Activated naive CD4-positive, alpha-beta T cell treated with anti-CD3 and anti-CD28 coated beads, Interleukin-2, amount 10 ng/mL, durations not matched to agents 7 days and 5 days (primary cell): ENCODE results near the gene ITGAL.
"Not testable (repeated sequence)": the region's sequence is repeated elsewhere in the genome, so short reads cannot be mapped to it uniquely, and the experiment has no call there.

Source experiments
- CTCF ChIA-PET: fragments of 350-600 bp; sonication (Branson Sonifier 250); formaldehyde crosslinking; loops from one replicate; lab custom pipeline; 2021; ENCODE audit warnings: antibody characterized with exemption; lab: Charles Lee
- DNase-seq: peaks from one replicate; pipeline ENCODE4 v3.0.0-alpha.2; 2020
- H3K27ac Mint-ChIP-seq: one replicate; pipeline ENCODE4 v1.8.0; 2021; ENCODE audit warnings: mild to moderate bottlenecking, moderate library complexity, mixed read lengths
- H3K27me3 Mint-ChIP-seq: one replicate; pipeline ENCODE4 v1.8.0; 2021; ENCODE audit warnings: mild to moderate bottlenecking, mixed read lengths
- H3K36me3 Mint-ChIP-seq: one replicate; pipeline ENCODE4 v1.8.0; 2021; ENCODE audit warnings: mixed read lengths
- H3K4me1 Mint-ChIP-seq: one replicate; pipeline ENCODE4 v1.8.0; 2021; ENCODE audit warnings: mixed read lengths
- H3K4me3 Mint-ChIP-seq: one replicate; pipeline ENCODE4 v1.8.0; 2021; ENCODE audit warnings: mild to moderate bottlenecking, moderate library complexity, mixed read lengths
- H3K9me3 Mint-ChIP-seq: one replicate; pipeline ENCODE4 v1.8.0; 2021; ENCODE audit warnings: mixed read lengths

Gene ITGAL

GRCh38 chr16:30445408-30446202, 26.9 kb upstream of the ITGAL start, which contains the start of gene SEPHS2:
SEPHS2 (minus strand) TSS chr16:30445874; CDS start chr16:30445727, 147 bp downstream.
- H3K27me3 Mint-ChIP-seq, result no peaks in the 10 kb centered on the region
- CTCF ChIA-PET, result interaction anchor here (2.0 to 2.6 kb wide), 2 partner anchors 15 to 16 kb away, joined by 8 to 12 read pairs; partner anchors contain the start of gene DCTPP1
- peak within 1 kb of the TSS; percentile 97 for H3K27ac Mint-ChIP-seq
- peaks cover 2% of the 10 kb centered on the region for H3K9me3 Mint-ChIP-seq
- H3K4me3 Mint-ChIP-seq, result peak within 1 kb of the TSS; percentile 95
- peak; percentile 99 for DNase-seq
- H3K36me3 Mint-ChIP-seq, result peaks cover 27% of the 10 kb centered on the region
- peaks cover 56% of the 10 kb centered on the region for H3K4me1 Mint-ChIP-seq

GRCh38 chr16:30446203-30446595, 26.3 kb upstream of the ITGAL start:
- Mint-ChIP-seq H3K27me3 (no peaks in the 10 kb centered on the region), H3K9me3 (peaks cover 2% of the 10 kb centered on the region), H3K4me1 (peaks cover 60% of the 10 kb centered on the region), H3K4me3 (peak overlapping the region; percentile 95), H3K36me3 (peaks cover 27% of the 10 kb centered on the region), H3K27ac (peak overlapping the region; percentile 97)
- CTCF ChIA-PET, result interaction anchor here (2.0 kb wide), 1 partner anchor 16 kb away, joined by 8 read pairs; the partner anchor contains the start of gene DCTPP1
- DNase-seq, result no peak

GRCh38 chr16:30447512-30448226, 24.9 kb upstream of the ITGAL start:
- DNase-seq, result no peak
- peaks cover 67% of the 10 kb centered on the region for H3K4me1 Mint-ChIP-seq
- H3K27ac Mint-ChIP-seq, result no peak overlapping the region

GRCh38 chr16:30449116-30449435, 23.5 kb upstream of the ITGAL start:
- peaks cover 2% of the 10 kb centered on the region for H3K9me3 Mint-ChIP-seq
- H3K4me1 Mint-ChIP-seq, result peaks cover 64% of the 10 kb centered on the region
- H3K4me3 Mint-ChIP-seq, result no peak overlapping the region
- no peak overlapping the region for H3K27ac Mint-ChIP-seq
- peaks cover 13% of the 10 kb centered on the region for H3K36me3 Mint-ChIP-seq
- CTCF ChIA-PET, result interaction anchor here (0.6 to 3.5 kb wide), 20 partner anchors 9 to 160 kb away, joined by 3 to 39 read pairs (median 8); partner anchors contain the start of genes DCTPP1, ITGAL and ZNF747
- DNase-seq, result no peak
- no peaks in the 10 kb centered on the region for H3K27me3 Mint-ChIP-seq

More at GRCh38 chr16:30447512-30448226, 24.9 kb upstream of the ITGAL start:
- peaks cover 25% of the 10 kb centered on the region for H3K36me3 Mint-ChIP-seq
- H3K27me3 Mint-ChIP-seq, result no peaks in the 10 kb centered on the region
- H3K4me3 Mint-ChIP-seq, result no peak overlapping the region
- CTCF ChIA-PET, result interaction anchor here (0.7 to 3.5 kb wide), 8 partner anchors 9 to 168 kb away, joined by 3 to 39 read pairs (median 4); partner anchors contain the start of genes DCTPP1, ITGAL and ZNF747
- peaks cover 2% of the 10 kb centered on the region for H3K9me3 Mint-ChIP-seq

- not testable (repeated sequence) for DNase-seq, H3K9me3 Mint-ChIP-seq, H3K4me3 Mint-ChIP-seq, H3K27me3 Mint-ChIP-seq, H3K36me3 Mint-ChIP-seq
- H3K27ac Mint-ChIP-seq, result peak overlapping the region; percentile 67
- CTCF ChIA-PET, result interaction anchor here (0.9 kb wide), 1 partner anchor 27 kb away, joined by 4 read pairs; no protein-coding TSS in a partner anchor
- peaks cover 70% of the 10 kb centered on the region for H3K4me1 Mint-ChIP-seq
These were observed 19.6 kb upstream of the ITGAL start for GRCh38 chr16:30452709-30453580.

- Mint-ChIP-seq H3K9me3 (no peaks in the 10 kb centered on the region), H3K36me3 (peaks cover 2% of the 10 kb centered on the region), H3K27ac (peak overlapping the region; percentile 74), H3K4me1 (peaks cover 77% of the 10 kb centered on the region), H3K27me3 (peaks cover 4% of the 10 kb centered on the region), H3K4me3 (no peak overlapping the region)
- CTCF ChIA-PET, result interaction anchor here (1.3 to 7.5 kb wide), 3 partner anchors 9 to 27 kb away, joined by 4 to 57 read pairs (median 4); partner anchors contain the start of genes DCTPP1 and ITGAL
- no peak for DNase-seq
These were observed 16.2 kb upstream of the ITGAL start for GRCh38 chr16:30456302-30456701.

- no peak for DNase-seq
- Mint-ChIP-seq H3K27me3 (peaks cover 4% of the 10 kb centered on the region), H3K27ac (peak overlapping the region; percentile 88), H3K4me1 (peaks cover 84% of the 10 kb centered on the region), H3K4me3 (no peak overlapping the region), H3K9me3 (no peaks in the 10 kb centered on the region), H3K36me3 (peaks cover 2% of the 10 kb centered on the region)
- CTCF ChIA-PET, result interaction anchor here (1.0 to 7.5 kb wide), 4 partner anchors 8 to 27 kb away, joined by 3 to 57 read pairs (median 9); partner anchors contain the start of genes DCTPP1 and ITGAL
These were observed 15.3 kb upstream of the ITGAL start for GRCh38 chr16:30457256-30457655.

GRCh38 chr16:30457743-30458560, 14.6 kb upstream of the ITGAL start:
- CTCF ChIA-PET, result interaction anchor here (1.0 to 7.5 kb wide), 4 partner anchors 9 to 28 kb away, joined by 3 to 57 read pairs (median 9); partner anchors contain the start of genes DCTPP1 and ITGAL
- H3K9me3 Mint-ChIP-seq, result no peaks in the 10 kb centered on the region
- DNase-seq, result no peak
- H3K4me1 Mint-ChIP-seq, result peaks cover 84% of the 10 kb centered on the region
- H3K27ac Mint-ChIP-seq, result peak overlapping the region; percentile 98
- H3K4me3 Mint-ChIP-seq, result peak overlapping the region; percentile 66
- peaks cover 4% of the 10 kb centered on the region for H3K27me3 Mint-ChIP-seq
- H3K36me3 Mint-ChIP-seq, result peaks cover 2% of the 10 kb centered on the region

GRCh38 chr16:30458561-30459394, 13.8 kb upstream of the ITGAL start:
- Mint-ChIP-seq H3K36me3 (peaks cover 2% of the 10 kb centered on the region), H3K4me1 (peaks cover 87% of the 10 kb centered on the region), H3K9me3 (no peaks in the 10 kb centered on the region), H3K27ac (peak overlapping the region; percentile 98), H3K27me3 (peaks cover 4% of the 10 kb centered on the region), H3K4me3 (peak overlapping the region; percentile 66)
- DNase-seq, result peak; percentile 94
- CTCF ChIA-PET, result interaction anchor here (1.7 to 7.5 kb wide), 3 partner anchors 10 to 29 kb away, joined by 4 to 57 read pairs (median 14); partner anchors contain the start of genes DCTPP1 and ITGAL

- Mint-ChIP-seq H3K9me3 (no peaks in the 10 kb centered on the region), H3K36me3 (peaks cover 2% of the 10 kb centered on the region), H3K4me3 (peak overlapping the region; percentile 66), H3K27me3 (peaks cover 4% of the 10 kb centered on the region), H3K4me1 (peaks cover 87% of the 10 kb centered on the region), H3K27ac (peak overlapping the region; percentile 98)
- CTCF ChIA-PET, result interaction anchor here (2.5 to 7.5 kb wide), 2 partner anchors 10 to 12 kb away, joined by 14 to 57 read pairs; partner anchors contain the start of gene ITGAL
- no peak for DNase-seq
These were observed 13.1 kb upstream of the ITGAL start for GRCh38 chr16:30459456-30459855.

- not testable (repeated sequence) for H3K9me3 Mint-ChIP-seq, H3K4me3 Mint-ChIP-seq, H3K36me3 Mint-ChIP-seq, DNase-seq, H3K27me3 Mint-ChIP-seq, H3K27ac Mint-ChIP-seq
- CTCF ChIA-PET, result interaction anchor here (1.7 to 7.5 kb wide), 3 partner anchors 10 to 12 kb away, joined by 6 to 57 read pairs (median 6); partner anchors contain the start of gene ITGAL
- H3K4me1 Mint-ChIP-seq, result peaks cover 87% of the 10 kb centered on the region
These were observed 11.1 kb upstream of the ITGAL start for GRCh38 chr16:30461426-30461825.

- Mint-ChIP-seq H3K36me3 (no peaks in the 10 kb centered on the region), H3K27me3 (no peaks in the 10 kb centered on the region), H3K4me3 (no peak overlapping the region), H3K9me3 (no peaks in the 10 kb centered on the region), H3K4me1 (peaks cover 74% of the 10 kb centered on the region), H3K27ac (no peak overlapping the region)
- CTCF ChIA-PET, result no interaction called here
- no peak for DNase-seq
These were observed 8.5 kb upstream of the ITGAL start for GRCh38 chr16:30464078-30464477.
